ENCODE measurements around the gene PAX2. TPM values are rescaled to one million over a fixed set of nuclear protein-coding genes. Genes with fewer than 3 reads are reported as not detected.

Gene PAX2
- polyA plus RNA-seq, 2 of the 4 experiments (the other 2 are of a cell fraction) = 0.06 to 0.21 TPM

GRCh38 chr10:100733329-100733728 is 12.1 kb upstream of the PAX2 start:
- ChIA-PET CTCF (interaction anchor here (1.4 to 4.0 kb wide), 3 partner anchors 11 to 171 kb away, joined by 3 to 38 read pairs (median 9); partner anchors contain the start of gene PAX2), POLR2A (no interaction called here)
- ATAC-seq (no peak), DNase-seq (ENCODE audit: low read depth in 1 of 2, low spot score in 1 of 2) (no peak), FAIRE-seq (no peak)
- H3K4me3 ChIP-seq = no peak overlapping the region
- 75% methylated on average over 5 of the region's 6 CpGs for WGBS (ENCODE audit: missing lambda C conversion rate)
- no peak overlapping the region for H3K4me2 ChIP-seq
- 0 out of 6 replicates have a peak overlapping the region, but pooled peaks of 1 of the 2 experiments have one; percentile 27 for H3K27ac ChIP-seq
- peaks cover 17% of the 10 kb centered on the region for H3K4me1 ChIP-seq
- H3K9me3 ChIP-seq = no peaks in the 10 kb centered on the region
- TF ChIP-seq TP53 (CRISPR knock-in tag; IDR thresholded peaks at IDR 0.05) = no peak
- no peak for TF ChIP-seq ZFP36 (IDR thresholded peaks at IDR 0.05; ENCODE audit: borderline replicate concordance, partially characterized antibody)
- TF ChIP-seq FOSL2 (IDR thresholded peaks at IDR 0.05) = no peak
- TF ChIP-seq FOSL2 (CRISPR knock-in tag; IDR thresholded peaks at IDR 0.05) = no peak
- TF ChIP-seq MAX (IDR thresholded peaks at IDR 0.05) = no peak
- no peak for TF ChIP-seq ZNF302 (CRISPR knock-in tag; IDR thresholded peaks at IDR 0.05)
- no peak for TF ChIP-seq TFCP2L1 (CRISPR knock-in tag; IDR thresholded peaks at IDR 0.05)
- TF ChIP-seq HOXB13 (CRISPR knock-in tag; IDR thresholded peaks at IDR 0.05; ENCODE audit: low read depth) = no peak
- TF ChIP-seq MAZ (IDR thresholded peaks at IDR 0.05; ENCODE audit: borderline replicate concordance, low read depth, low read length) = no peak
- no peak for TF ChIP-seq SMC3 (IDR thresholded peaks at IDR 0.05)
- no peak for TF ChIP-seq NR3C1 (IDR thresholded peaks at IDR 0.05)
- no peak for TF ChIP-seq ELK1 (IDR thresholded peaks at IDR 0.05; ENCODE audit: low read depth, low read length)
- TF ChIP-seq REST (IDR thresholded peaks at IDR 0.05) = no peak
- TF ChIP-seq BHLHE40 (IDR thresholded peaks at IDR 0.05; ENCODE audit: low read depth, low read length) = no peak
- TF ChIP-seq CEBPB (IDR thresholded peaks at IDR 0.05) = no peak
- TF ChIP-seq EHF (CRISPR knock-in tag; IDR thresholded peaks at IDR 0.05) = no peak
- TF ChIP-seq ZSCAN20 (CRISPR knock-in tag; IDR thresholded peaks at IDR 0.05) = no peak
- TF ChIP-seq CHD2 (IDR thresholded peaks at IDR 0.05; ENCODE audit: low read length, partially characterized antibody) = no peak
- no peak for TF ChIP-seq POLR2AphosphoS2 (conservative IDR thresholded peaks at IDR 0.05; ENCODE audit: low read length)

GRCh38 chr10:100734295-100735086 is 10.9 kb upstream of the PAX2 start:
- TF ChIP-seq GATA3 (IDR thresholded peaks at IDR 0.05; ENCODE audit: borderline replicate concordance) = no peak
- no peak for TF ChIP-seq HDAC2 (IDR thresholded peaks at IDR 0.05)
- no peak for TF ChIP-seq MAZ (IDR thresholded peaks at IDR 0.05; ENCODE audit: borderline replicate concordance, low read depth, low read length)
- POLR2A ChIA-PET = no interaction called here
- Histone ChIP-seq H3K4me3 (no peak overlapping the region), H3K4me1 (peaks cover 12% of the 10 kb centered on the region), H3K9me3 (no peaks in the 10 kb centered on the region), H3K27ac (peak overlapping the region in 1 of 2 experiments; percentile 38; a peak in 2 of 6 replicates), H3K4me2 (no peak overlapping the region)
- no peak for FAIRE-seq
- 82% methylated on average over 7 of the region's 7 CpGs for WGBS (ENCODE audit: missing lambda C conversion rate)
- DNase-seq (ENCODE audit: low read depth in 1 of 2, low spot score in 1 of 2) = no peak
- no peak for ATAC-seq
- CTCF ChIA-PET = interaction anchor here (0.7 to 4.0 kb wide), 6 partner anchors 9 to 172 kb away, joined by 3 to 38 read pairs (median 4); partner anchors contain the start of gene PAX2

Data from A549 (cell line).